NB4 (cell line): ENCODE data around the gene ZNF135.

Experiments used
- DNase-seq: peaks from one replicate; pipeline ENCODE4 v3.0.0; 2010; ENCODE audit warnings: low read depth
- H3K4me3 ChIP-seq: one replicate; pipeline ENCODE4 v1.5.1; 2011; ENCODE audit warnings: mild to moderate bottlenecking, low read depth, low read length, moderate library complexity
- CTCF ChIP-seq: IDR thresholded peaks from one replicate; pipeline ENCODE4 v1.5.1; 2012; ENCODE audit warnings: low read depth, low read length
- MAX ChIP-seq: IDR thresholded peaks from 2 replicates; pipeline ENCODE4 v1.6.1; 2011; ENCODE audit warnings: low read depth, low read length
- MYC ChIP-seq: IDR thresholded peaks from 2 replicates; pipeline ENCODE4 v1.6.1; 2011; ENCODE audit warnings: low read depth, low read length
- POLR2A ChIP-seq: IDR thresholded peaks from 2 replicates; pipeline ENCODE4 v1.6.1; 2011; ENCODE audit warnings: mild to moderate bottlenecking; ENCODE audit not compliant: insufficient read length; ENCODE audit errors: extremely low read depth

Gene ZNF135

GRCh38 chr19:58084596-58085347 is 25.7 kb downstream of the ZNF135 start:
- no peak for DNase-seq
- TF ChIP-seq MYC (no peak), MAX (no peak), CTCF (no peak), POLR2A (no peak)

GRCh38 chr19:58085348-58085875 is 26.3 kb downstream of the ZNF135 start:
- no peak overlapping the region for H3K4me3 ChIP-seq
- no peak for DNase-seq
- TF ChIP-seq MYC (no peak), MAX (no peak)

More at GRCh38 chr19:58084596-58085347, 25.7 kb downstream of the ZNF135 start:
- no peak overlapping the region for H3K4me3 ChIP-seq

- no peak overlapping the region for H3K4me3 ChIP-seq
- no peak for TF ChIP-seq CTCF
- no peak for TF ChIP-seq POLR2A
- no peak for TF ChIP-seq MYC
- TF ChIP-seq MAX = no peak
Observed at GRCh38 chr19:58086825-58087710, 28.0 kb downstream of the ZNF135 start.

GRCh38 chr19:58088521-58089052 is 29.5 kb downstream of the ZNF135 start:
- TF ChIP-seq POLR2A = no peak
- no peak for TF ChIP-seq CTCF
- no peak for TF ChIP-seq MAX
- TF ChIP-seq MYC = no peak
- no peak overlapping the region for H3K4me3 ChIP-seq
- DNase-seq = no peak

More at GRCh38 chr19:58086825-58087710, 28.0 kb downstream of the ZNF135 start:
- DNase-seq = no peak

GRCh38 chr19:58089846-58090245 is 30.8 kb downstream of the ZNF135 start:
- H3K4me3 ChIP-seq = no peak overlapping the region
- TF ChIP-seq MAX = no peak
- no peak for TF ChIP-seq CTCF
- no peak for TF ChIP-seq MYC
- no peak for TF ChIP-seq POLR2A
- no peak for DNase-seq

GRCh38 chr19:58091251-58091995 is 32.3 kb downstream of the ZNF135 start:
- H3K4me3 ChIP-seq = no peak overlapping the region
- TF ChIP-seq MAX (no peak), POLR2A (no peak), CTCF (no peak), MYC (no peak)
- no peak for DNase-seq
